Hepatocyte (in vitro differentiated cells): ENCODE results near the gene TP73. TPM values are rescaled to one million over a fixed set of nuclear protein-coding genes. Genes with fewer than 3 reads are reported as not detected.

Experiments used
- DNase-seq: peaks from one replicate; pipeline ENCODE4 v3.0.0-alpha.2; 2016; ENCODE audit warnings: low spot score
- H2AFZ ChIP-seq: fragments of 200-600 bp; sonication (generic); 2 replicates; pipeline ENCODE4 v1.6.0; 2016; ENCODE audit warnings: antibody characterized with exemption, mild to moderate bottlenecking
- H3K27ac ChIP-seq: fragments of 200-600 bp; sonication (generic); 2 replicates; pipeline ENCODE4 v1.5.1; 2016; ENCODE audit warnings: mild to moderate bottlenecking
- H3K27me3 ChIP-seq: fragments of 200-600 bp; sonication (generic); 2 replicates; pipeline ENCODE4 v1.6.1; 2016
- H3K36me3 ChIP-seq: fragments of 200-600 bp; sonication (generic); replicated peaks from 2 replicates; pipeline ENCODE4 v1.5.1; 2016; ENCODE audit warnings: low read depth; ENCODE audit not compliant: insufficient read depth
- H3K4me1 ChIP-seq: fragments of 200-600 bp; sonication (generic); 2 replicates; pipeline ENCODE4 v1.5.1; 2016; ENCODE audit warnings: mild to moderate bottlenecking, moderate library complexity; ENCODE audit not compliant: insufficient read depth
- H3K4me2 ChIP-seq: fragments of 200-600 bp; sonication (generic); 2 replicates; pipeline ENCODE4 v1.6.0; 2016
- H3K4me3 ChIP-seq: fragments of 200-600 bp; sonication (generic); 2 replicates; pipeline ENCODE4 v1.5.1; 2016; ENCODE audit warnings: mild to moderate bottlenecking
- H3K79me2 ChIP-seq: fragments of 200-600 bp; sonication (generic); 2 replicates; pipeline ENCODE4 v1.6.0; 2017; ENCODE audit warnings: mild to moderate bottlenecking
- H3K9me2 ChIP-seq: fragments of 200-600 bp; sonication (generic); replicated peaks from 2 replicates; pipeline ENCODE4 v1.6.0; 2017; ENCODE audit warnings: mild to moderate bottlenecking; ENCODE audit not compliant: insufficient read depth
- H3K9me3 ChIP-seq: fragments of 200-600 bp; sonication (generic); 2 replicates; pipeline ENCODE4 v1.5.1; 2016; ENCODE audit warnings: low read depth, mild to moderate bottlenecking
- H4K20me1 ChIP-seq: fragments of 200-600 bp; sonication (generic); 2 replicates; pipeline ENCODE4 v1.6.0; 2016; ENCODE audit warnings: mild to moderate bottlenecking; ENCODE audit not compliant: insufficient read depth, poor library complexity, severe bottlenecking
- EZH2 ChIP-seq: fragments of 200-600 bp; sonication (generic); IDR thresholded peaks from 2 replicates; pipeline ENCODE4 v1.6.1; 2016; ENCODE audit warnings: antibody characterized with exemption, mild to moderate bottlenecking, borderline replicate concordance
- EZH2phosphoT487 ChIP-seq: fragments of 200-600 bp; sonication (generic); IDR thresholded peaks from one replicate; pipeline ENCODE4 v1.6.1; 2018; ENCODE audit warnings: antibody characterized with exemption, mild to moderate bottlenecking, low read depth, moderate library complexity; ENCODE audit not compliant: unreplicated experiment, severe bottlenecking
- WGBS: methylation state at CpG from one replicate; pipeline ENCODE4 v1.1.6; 2016; ENCODE audit warnings: low lambda C conversion rate; ENCODE audit errors: missing lambda C conversion rate; 5-methylcytosine and 5-hydroxymethylcytosine counted together
- polyA plus RNA-seq: library from polyadenylated mRNA; unstranded; fragments of >200 nt; fragmentation: Nextera tagmentation; extraction: Ambion mirVana; gene quantifications from 2 replicates; pipeline ENCODE4 v1.2.1, GENCODE V29; 2016
- total RNA-seq: library from RNA; depleted of rRNA; stranded (reverse); fragments of >200 nt; gene quantifications from 2 replicates; pipeline ENCODE4 v1.2.3, GENCODE V29; 2014
- TF ChIP-seq, protein P1 (sequence below): fragments of 200-600 bp; sonication (generic); IDR thresholded peaks from 2 replicates; pipeline ENCODE4 v1.5.1; 2016; ENCODE audit warnings: antibody characterized with exemption, mild to moderate bottlenecking; ENCODE audit not compliant: poor library complexity

TP73 gene
- total and polyA plus RNA-seq, 2 experiments from 2014 or later, result 0.27 to 0.47 TPM

DNA sequence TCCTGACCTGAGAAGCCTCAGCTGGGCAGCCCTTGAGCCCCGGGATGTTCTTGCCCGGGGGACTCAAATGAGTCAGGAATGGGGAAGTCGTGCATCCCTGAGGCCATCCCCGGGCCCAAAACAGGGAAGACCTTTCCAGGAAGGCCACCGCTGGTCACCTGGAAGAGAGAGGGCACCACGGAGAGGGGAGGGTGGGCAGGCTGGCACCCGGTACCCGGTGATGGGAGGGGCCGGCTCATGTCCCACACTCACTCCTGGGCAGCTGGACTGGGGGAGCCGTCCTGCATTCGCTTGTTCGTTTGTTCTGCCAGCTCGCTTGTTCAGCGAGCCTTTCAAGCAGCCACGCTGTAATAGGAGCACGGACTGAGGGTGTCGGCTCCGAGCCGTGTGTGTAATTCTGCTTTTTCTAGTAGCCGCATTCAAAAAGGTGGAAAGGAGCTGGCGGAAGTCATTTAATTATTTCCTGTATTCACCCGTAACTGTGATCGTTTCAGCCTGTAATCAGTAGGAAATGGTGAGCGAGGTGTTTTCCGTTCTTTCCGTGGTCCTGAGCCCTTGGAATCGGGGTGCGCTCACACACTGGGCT is 51.6 kb downstream of the TP73 start:
- WGBS, result 88% methylated on average over 28 of the region's 28 CpGs
- H3K4me2 ChIP-seq, result no peak overlapping the region
- DNase-seq, result no peak
- no peak overlapping the region for H3K4me3 ChIP-seq
- H3K36me3 ChIP-seq, result no peaks in the 10 kb centered on the region
- H3K27me3 ChIP-seq, result peaks cover 18% of the 10 kb centered on the region
- H3K27ac ChIP-seq, result no peak overlapping the region
- no peak overlapping the region for H2AFZ ChIP-seq
- H3K4me1 ChIP-seq, result no peaks in the 10 kb centered on the region
- H3K9me2 ChIP-seq, result no peaks in the 10 kb centered on the region
- H3K9me3 ChIP-seq, result no peaks in the 10 kb centered on the region
- no peaks in the 10 kb centered on the region for H3K79me2 ChIP-seq
- H4K20me1 ChIP-seq, result no peaks in the 10 kb centered on the region
- no peak for TF ChIP-seq EZH2phosphoT487

DNA sequence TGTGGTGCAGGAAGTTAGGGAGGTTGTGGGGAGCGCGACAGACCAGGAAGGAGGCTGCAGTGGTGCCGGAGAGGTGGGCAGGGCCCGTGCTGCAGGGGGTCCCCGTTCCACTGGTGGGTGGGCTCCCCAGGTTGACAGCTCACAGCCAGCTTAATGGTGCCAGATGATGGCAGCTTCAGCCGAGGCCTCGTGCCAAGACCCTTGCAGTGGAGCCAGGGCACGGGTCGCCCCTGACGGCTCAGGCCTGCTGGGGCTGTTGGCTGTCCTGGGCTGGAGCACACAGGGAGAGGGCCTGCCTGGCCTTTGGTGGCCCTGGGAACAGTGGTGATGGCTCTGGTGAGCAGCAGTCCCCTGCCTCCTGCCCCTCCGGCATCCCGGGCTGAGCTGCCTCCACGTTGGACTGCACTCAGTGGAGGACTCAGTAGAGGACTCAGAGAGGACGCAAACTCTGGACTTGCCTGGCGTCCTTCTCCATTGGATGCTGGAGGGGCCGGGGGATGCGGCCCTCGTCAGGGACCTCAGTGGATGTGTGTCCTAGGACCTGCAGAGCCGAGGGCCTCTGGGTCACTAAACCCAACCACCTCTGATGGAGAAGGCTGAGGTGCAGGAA is 53.1 kb downstream of the TP73 start:
- TF ChIP-seq EZH2, result no peak
- TF ChIP-seq EZH2phosphoT487, result no peak
- TF ChIP-seq, protein P1, sequence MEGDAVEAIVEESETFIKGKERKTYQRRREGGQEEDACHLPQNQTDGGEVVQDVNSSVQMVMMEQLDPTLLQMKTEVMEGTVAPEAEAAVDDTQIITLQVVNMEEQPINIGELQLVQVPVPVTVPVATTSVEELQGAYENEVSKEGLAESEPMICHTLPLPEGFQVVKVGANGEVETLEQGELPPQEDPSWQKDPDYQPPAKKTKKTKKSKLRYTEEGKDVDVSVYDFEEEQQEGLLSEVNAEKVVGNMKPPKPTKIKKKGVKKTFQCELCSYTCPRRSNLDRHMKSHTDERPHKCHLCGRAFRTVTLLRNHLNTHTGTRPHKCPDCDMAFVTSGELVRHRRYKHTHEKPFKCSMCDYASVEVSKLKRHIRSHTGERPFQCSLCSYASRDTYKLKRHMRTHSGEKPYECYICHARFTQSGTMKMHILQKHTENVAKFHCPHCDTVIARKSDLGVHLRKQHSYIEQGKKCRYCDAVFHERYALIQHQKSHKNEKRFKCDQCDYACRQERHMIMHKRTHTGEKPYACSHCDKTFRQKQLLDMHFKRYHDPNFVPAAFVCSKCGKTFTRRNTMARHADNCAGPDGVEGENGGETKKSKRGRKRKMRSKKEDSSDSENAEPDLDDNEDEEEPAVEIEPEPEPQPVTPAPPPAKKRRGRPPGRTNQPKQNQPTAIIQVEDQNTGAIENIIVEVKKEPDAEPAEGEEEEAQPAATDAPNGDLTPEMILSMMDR, result no peak
- Histone ChIP-seq H3K4me2 (no peak overlapping the region), H3K27ac (no peak overlapping the region), H2AFZ (no peak overlapping the region), H3K27me3 (peaks cover 18% of the 10 kb centered on the region), H3K9me2 (no peaks in the 10 kb centered on the region), H3K9me3 (no peaks in the 10 kb centered on the region), H3K4me3 (no peak overlapping the region), H3K36me3 (no peaks in the 10 kb centered on the region), H4K20me1 (no peaks in the 10 kb centered on the region), H3K79me2 (no peaks in the 10 kb centered on the region), H3K4me1 (no peaks in the 10 kb centered on the region)
- no peak for DNase-seq
- WGBS, result 90% methylated on average over 19 of the region's 19 CpGs

GRCh38 chr1:3706651-3707297 is 54.5 kb downstream of the TP73 start:
- WGBS, result 86% methylated on average over 26 of the region's 26 CpGs
- no peaks in the 10 kb centered on the region for H4K20me1 ChIP-seq
- DNase-seq, result no peak
- no peak overlapping the region for H3K4me2 ChIP-seq
- H3K4me3 ChIP-seq, result no peak overlapping the region
- no peak overlapping the region for H3K27ac ChIP-seq
- no peaks in the 10 kb centered on the region for H3K36me3 ChIP-seq
- H3K9me2 ChIP-seq, result no peaks in the 10 kb centered on the region
- TF ChIP-seq EZH2 (no peak), EZH2phosphoT487 (no peak)
- TF ChIP-seq, protein P1, result no peak
- no peaks in the 10 kb centered on the region for H3K9me3 ChIP-seq
- H2AFZ ChIP-seq, result no peak overlapping the region
- H3K4me1 ChIP-seq, result no peaks in the 10 kb centered on the region
- H3K79me2 ChIP-seq, result no peaks in the 10 kb centered on the region
- H3K27me3 ChIP-seq, result peaks cover 18% of the 10 kb centered on the region

- Histone ChIP-seq H2AFZ (no peak overlapping the region), H3K36me3 (no peaks in the 10 kb centered on the region), H3K4me1 (peaks cover 4% of the 10 kb centered on the region), H3K4me2 (no peak overlapping the region), H3K27me3 (peaks cover 18% of the 10 kb centered on the region), H4K20me1 (no peaks in the 10 kb centered on the region), H3K27ac (no peak overlapping the region), H3K79me2 (no peaks in the 10 kb centered on the region), H3K9me3 (no peaks in the 10 kb centered on the region), H3K9me2 (no peaks in the 10 kb centered on the region), H3K4me3 (no peak overlapping the region)
- no peak for DNase-seq
- no peak for TF ChIP-seq EZH2phosphoT487
- TF ChIP-seq, protein P1, result no peak
- no peak for TF ChIP-seq EZH2
- WGBS, result 39% methylated on average over 27 of the region's 35 CpGs
Measured at GRCh38 chr1:3707298-3707938, 55.1 kb downstream of the TP73 start.
